Measurements from ENCODE around the gene RBPMS2.
"Not testable (repeated sequence)": the region's sequence is repeated elsewhere in the genome, so short reads cannot be mapped to it uniquely, and the experiment has no call there.

RBPMS2 gene

DNA sequence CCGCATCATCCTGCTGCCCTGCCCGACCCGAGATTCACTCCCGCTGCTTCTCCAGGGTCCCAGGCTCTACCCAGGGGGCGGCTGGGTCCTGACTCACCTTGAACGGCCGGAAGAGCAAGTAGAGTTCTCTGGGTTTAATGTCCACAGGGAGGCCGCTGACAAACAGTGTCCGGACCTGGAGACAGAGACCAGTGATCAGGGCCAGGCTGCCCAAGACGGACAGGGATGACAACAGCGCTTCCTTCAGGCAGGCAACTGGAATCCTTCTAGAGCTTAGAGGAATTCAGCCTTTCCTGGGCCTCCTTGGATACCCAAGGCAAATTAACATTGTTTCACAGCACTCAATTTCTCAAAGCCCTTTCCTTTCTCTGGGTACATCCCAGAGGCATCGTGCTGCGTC is 23.9 kb downstream of the RBPMS2 start:
- no peak for DNase-seq

DNA sequence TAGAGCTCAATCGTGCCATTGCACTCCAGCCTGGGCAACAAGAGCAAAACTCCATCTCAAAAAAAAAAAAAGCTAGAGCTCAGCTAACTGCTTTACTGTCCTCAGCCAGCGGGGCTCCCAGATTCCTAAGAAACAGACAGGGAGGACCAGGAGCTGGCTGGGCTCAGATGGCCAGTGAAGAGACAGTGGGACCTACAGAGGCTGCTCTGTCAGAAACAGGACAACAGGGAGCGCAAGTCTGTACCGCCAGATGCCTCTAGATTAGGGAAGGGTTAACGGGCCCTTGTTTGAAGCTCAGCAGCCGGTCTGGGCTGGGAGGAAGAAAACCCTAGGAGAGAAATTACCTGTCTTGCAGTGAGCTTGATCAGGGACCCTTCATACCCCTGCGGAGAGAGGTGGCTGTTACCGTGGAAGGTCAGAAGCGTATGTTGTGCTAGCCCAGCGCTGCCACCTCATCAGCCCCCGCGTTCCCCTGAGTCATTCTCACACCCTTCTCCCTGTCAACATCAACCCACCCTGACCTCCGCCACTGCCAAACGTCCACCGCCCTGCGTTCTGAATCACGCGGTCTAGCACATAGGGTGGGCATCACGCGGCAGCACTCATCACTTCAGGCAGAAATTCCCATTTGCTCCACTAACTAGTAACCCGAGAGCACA is 25.3 kb downstream of the RBPMS2 start:
- no peak for DNase-seq

DNA sequence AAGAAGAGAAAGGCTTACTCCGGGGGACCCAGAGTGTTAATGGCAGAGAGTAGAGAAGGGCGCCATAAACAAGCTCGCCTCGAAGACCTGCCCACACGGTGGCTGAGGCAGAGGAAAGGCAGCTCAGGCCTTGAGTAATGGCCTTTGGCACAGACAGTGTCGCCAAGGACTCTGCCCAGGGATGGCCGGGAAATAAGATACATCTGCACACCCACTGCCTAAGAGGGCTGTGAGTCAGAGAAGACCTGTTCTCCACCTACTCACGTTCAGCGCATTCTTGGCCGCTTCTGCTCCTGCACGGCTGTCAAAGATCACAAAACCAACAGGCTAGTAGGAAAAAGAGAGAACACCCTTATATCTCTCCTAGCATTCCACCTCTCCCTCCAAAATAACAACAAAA is 26.2 kb downstream of the RBPMS2 start:
- DNase-seq, result no peak

GRCh38 chr15:64748251-64748650 is 27.1 kb downstream of the RBPMS2 start:
- DNase-seq, result no peak

DNA sequence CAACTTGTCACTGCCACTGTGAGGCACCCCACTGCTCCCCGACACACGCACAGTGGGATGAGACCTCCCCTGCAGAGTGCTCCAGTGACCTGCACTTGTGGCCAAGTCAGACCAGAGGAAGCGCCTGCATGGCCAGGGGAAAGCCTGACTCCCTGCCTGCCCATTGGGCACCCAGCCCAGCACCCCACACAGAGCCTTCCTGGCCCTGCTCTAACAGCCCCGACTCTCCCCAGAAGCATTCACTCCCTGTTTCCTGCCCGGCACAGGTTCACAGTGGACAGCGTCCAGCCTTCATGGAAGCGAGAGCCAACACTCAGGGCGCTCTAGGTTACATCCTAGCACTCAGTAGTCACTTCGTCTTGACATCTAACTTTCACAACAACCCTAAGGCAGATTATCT is 27.8 kb downstream of the RBPMS2 start:
- DNase-seq, result no peak

DNA sequence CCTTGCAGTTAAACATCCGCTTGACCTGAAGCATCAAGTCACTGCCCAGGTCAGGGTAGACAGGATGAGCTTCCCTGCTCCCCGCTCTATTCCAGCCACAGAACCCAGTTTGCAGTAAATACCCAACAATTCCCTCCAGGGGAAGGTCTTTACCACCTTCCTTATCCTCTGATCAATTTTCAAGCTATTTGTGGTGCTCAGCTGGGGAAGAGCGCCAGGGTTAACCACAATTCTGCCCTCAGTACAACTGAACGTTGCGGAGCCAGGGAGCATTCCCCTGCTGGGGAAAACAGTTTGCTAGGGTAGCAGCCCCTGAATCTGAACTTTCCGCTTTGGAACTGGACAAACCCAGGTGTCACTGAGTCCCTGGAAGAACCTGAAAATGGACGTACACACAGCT is 28.5 kb downstream of the RBPMS2 start:
- DNase-seq, result no peak

- DNase-seq, result no peak
These were observed 29.0 kb downstream of the RBPMS2 start for GRCh38 chr15:64746356-64746755.

DNA sequence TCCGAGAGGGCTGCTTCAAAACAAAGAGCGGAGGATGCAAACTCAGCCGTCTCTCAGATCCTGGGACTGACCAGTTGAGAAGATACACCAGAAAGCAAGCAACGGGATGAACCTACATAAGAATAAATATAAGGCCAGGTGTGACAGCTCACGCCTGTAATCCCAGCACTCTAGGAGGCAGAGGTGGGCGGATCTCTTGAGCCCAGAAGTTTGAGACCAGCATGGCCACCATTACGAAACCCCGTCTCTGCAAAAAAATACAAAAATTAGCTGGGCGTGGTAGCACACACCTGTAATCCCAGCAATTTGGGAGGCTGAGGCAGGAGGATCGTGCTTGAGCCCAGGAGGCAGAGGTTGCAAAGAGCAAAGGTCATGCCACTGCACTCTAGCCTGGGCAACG is 31.7 kb downstream of the RBPMS2 start:
- no peak for DNase-seq

- no peak for DNase-seq
These were observed 32.5 kb downstream of the RBPMS2 start for GRCh38 chr15:64742921-64743320.

DNA sequence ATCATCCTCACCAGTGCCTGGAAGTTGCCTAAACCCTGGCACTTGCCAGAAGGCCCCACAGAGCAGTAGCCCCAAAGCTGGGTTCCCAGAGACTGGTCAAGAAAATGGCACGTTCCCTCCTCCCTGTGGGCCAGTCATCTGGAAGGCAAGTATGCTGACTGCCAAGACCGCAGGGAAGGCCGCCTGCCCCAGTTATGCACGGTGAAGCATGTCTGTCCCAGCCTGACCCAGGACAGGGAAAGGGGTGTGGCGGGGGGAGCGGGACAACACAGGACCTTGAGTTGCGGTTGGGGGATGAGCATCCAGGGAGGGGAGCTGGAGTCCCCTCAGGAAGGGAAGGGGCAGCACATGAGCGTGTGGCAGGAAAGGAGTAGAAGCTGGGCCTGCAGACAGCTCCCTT is 33.0 kb downstream of the RBPMS2 start:
- no peak for DNase-seq

DNA sequence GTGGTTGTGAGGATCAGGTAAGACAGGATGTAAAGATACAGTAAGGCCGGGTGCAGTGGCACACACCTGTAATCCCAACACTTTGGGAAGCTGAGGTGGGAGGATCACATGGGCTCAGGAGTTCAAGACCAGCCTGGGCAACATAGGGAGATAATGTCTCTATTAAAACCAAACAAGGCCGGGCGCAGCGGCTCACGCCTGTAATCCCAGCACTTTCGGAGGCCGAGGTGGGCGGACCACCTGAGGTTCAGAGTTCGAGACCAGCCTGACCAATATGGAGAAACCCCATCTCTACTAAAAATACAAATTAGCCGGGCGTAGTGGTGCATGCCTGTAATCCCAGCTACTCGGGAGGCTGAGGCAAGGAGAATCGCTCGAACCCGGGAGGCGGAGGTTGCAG is 33.7 kb downstream of the RBPMS2 start:
- not testable (repeated sequence) for DNase-seq

- DNase-seq, result no peak
These were observed 34.8 kb downstream of the RBPMS2 start for GRCh38 chr15:64740311-64741170.

GRCh38 chr15:64739577-64740143 is 35.7 kb downstream of the RBPMS2 start:
- DNase-seq, result no peak

DNA sequence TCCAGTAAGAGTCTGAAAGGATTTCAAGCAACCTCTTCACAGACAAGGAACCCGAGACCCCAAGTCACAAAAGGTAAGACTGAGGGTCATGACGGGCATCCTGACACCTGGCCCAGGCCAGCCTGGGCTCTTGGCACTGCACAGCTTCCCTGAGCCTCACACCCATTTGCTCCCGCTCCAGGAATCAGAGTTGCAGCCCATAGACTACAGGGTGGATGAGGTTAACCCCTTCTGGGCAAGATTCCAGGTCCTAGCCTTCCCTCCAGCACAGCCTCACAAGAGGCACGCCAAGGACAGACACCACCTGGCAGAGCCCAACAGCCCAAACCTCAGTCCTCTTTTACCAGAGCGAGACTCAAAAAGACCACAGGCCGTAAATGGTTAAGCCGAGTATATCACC is 36.2 kb downstream of the RBPMS2 start:
- no peak for DNase-seq

- DNase-seq, result no peak
These were observed 36.9 kb downstream of the RBPMS2 start for GRCh38 chr15:64738226-64739095.

DNA sequence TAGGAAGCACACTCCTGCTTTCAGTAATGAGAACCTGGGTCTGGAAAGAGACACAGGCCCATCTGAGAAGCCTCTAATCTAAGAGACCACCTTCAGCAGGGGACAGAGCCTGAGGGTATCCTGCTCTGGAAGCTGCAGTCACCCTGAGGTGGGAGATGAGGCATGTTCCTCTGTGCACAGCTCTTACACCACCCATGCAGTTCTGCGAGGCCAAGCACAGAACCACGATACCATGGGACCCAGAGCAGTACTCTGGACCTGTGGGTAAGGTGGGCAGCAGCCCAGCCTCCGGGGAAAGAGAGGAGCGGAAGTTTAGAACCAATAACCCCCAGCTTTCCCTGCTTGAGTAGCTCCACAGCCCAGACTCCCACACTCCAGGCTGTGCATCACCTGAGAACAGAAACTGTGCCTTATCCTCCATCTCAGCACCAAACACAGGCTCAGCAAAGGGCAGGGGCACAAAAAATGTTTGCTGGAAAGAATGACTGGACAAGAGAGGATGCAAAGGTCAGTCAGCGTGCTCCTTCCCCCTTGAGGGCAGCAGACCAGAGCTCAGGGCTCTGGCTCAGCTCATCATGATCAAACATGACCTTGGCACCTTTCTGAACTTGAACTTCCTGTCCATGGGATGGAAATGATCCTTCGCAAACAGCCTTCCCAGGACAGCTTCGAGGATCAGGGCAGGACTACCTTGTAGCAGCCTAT is 43.1 kb downstream of the RBPMS2 start:
- no peak for DNase-seq

DNA sequence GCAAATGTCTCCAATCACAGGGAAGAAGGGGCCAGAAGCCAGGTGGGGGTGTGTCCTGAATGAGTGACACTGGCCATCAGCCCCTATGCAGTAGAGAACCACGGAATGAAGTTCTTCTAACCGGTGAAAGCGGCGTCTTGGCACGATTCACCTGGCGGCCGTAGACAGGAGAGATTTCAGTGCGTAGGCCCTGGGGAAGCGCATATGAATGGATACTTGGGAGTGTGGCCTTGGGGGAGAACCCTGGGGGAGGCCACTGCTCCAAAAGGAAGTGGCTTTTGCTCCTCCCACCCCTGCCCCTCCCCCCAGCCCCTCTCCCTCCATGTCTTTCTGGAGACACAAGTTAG is 43.6 kb downstream of the RBPMS2 start:
- DNase-seq, result no peak

DNA sequence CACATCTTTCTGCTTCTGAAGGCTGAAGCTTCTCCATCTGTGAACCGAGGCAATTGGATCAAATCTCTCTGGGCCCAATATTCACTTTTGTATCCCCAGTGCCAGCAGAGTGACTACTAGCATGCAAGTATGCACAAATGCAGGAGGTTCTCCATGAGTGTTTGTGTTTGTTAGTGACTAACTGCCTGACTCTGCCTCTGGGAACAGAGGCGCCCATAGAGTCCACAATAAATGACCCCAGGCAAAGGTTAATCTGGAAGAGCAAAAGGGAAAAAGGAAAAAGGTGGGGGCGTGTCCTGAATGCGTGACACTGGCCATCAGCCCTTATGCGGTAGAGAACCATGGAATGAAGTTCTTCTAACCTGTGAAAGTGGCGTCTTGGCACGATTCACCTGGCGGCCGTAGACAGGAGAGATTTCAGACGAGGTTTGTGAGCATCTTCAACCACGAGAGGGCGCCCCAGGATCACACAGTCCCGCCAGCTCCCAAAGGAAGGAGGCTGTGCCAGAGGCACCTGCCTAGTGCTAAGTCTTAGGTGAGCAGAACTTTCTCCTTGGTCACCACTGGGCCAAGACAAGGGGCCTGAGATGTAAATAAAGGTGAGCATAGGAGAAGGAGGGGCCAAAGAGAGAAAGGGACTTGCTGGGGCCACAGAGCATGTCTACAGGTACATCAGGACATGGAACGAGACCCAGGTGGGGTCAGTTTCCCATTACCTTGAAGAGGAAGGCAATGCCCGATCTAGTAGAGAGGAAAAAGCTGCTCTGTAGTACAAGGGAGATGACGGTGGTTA is 44.2 kb downstream of the RBPMS2 start:
- peak; percentile 78 for DNase-seq

GRCh38 chr15:64730151-64730550 is 45.2 kb downstream of the RBPMS2 start:
- no peak for DNase-seq

DNA sequence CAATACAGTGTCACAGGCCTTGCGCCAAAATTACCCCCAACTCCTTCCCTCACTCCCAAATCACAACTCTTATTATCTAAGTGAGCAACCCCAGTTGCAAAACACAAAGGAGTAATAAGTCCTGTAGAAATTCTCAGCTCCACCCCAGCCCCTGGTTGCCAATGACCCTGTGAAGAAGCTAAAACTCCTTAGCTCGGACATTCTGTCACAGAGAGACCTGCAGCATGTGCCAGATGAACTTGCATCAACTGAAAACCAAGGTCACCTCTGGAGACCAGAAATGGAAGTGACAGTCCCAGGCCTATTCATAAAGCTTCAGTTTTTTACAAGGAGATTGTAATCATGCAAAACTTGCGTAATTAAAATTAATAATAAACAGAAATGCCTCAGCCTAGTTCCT is 55.2 kb downstream of the RBPMS2 start:
- DNase-seq, result no peak

- DNase-seq, result no peak
These were observed 57.5 kb downstream of the RBPMS2 start for GRCh38 chr15:64717735-64718495.
